ENCODE data around the gene MEX3C.

MEX3C gene

DNA sequence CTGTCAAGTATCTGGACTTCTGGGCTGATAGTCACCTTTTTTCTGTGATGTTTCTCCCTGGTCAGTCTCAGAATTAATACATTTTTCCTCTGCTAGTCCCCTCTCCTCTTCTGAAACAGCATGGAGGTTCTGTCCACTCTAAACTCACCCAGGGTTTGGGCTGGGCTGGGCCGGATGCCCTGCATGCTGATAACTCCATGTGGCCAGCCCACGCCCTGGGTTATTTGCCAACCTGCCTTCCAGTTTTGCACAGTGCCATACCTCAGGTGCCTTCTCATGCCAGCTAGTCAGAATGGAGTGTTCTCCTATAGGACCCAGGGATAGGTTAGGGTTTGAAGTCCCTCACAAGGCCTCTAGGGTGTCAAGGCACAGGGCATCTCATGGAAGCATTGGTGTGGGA, 32.2 kb downstream of the MEX3C start:
- no peaks in the 10 kb centered on the region for H3K4me1 ChIP-seq (ENCODE audit: control insufficient read depth in 1 of 2, insufficient read depth in 2 of 2, low read length in 2 of 2)
- H3K23ac ChIP-seq (ENCODE audit: low read length) = no peak overlapping the region
- H3K14ac ChIP-seq (ENCODE audit: low read length) = no peak overlapping the region
- H3K27me3 ChIP-seq (ENCODE audit: insufficient read depth, low read length) = no peaks in the 10 kb centered on the region
- DNase-seq = no peak
- H4K8ac ChIP-seq (ENCODE audit: low read depth, low read length) = no peak overlapping the region
- no peaks in the 10 kb centered on the region for H3K79me2 ChIP-seq (ENCODE audit: control insufficient read depth, insufficient read depth, low read length, poor library complexity)
- H3K36me3 ChIP-seq (ENCODE audit: control insufficient read depth in 1 of 2, insufficient read depth in 2 of 2, low read length in 2 of 2) = no peaks in the 10 kb centered on the region
- H3K27ac ChIP-seq (ENCODE audit: low read depth, low read length) = no peak overlapping the region
- no peak overlapping the region for H4K91ac ChIP-seq (ENCODE audit: low read depth, low read length)
- H3K79me1 ChIP-seq (ENCODE audit: low read length) = no peaks in the 10 kb centered on the region
- H4K12ac ChIP-seq (ENCODE audit: low read depth, low read length) = no peak overlapping the region
- H2AFZ ChIP-seq (ENCODE audit: insufficient read depth, low read length, poor library complexity) = no peak overlapping the region
- WGBS (ENCODE audit: extremely low coverage, insufficient coverage, insufficient read length) = no CpG with 5 or more reads among the region's 2 CpGs
- H2BK5ac ChIP-seq (ENCODE audit: low read depth, low read length, poor library complexity) = no peak overlapping the region
- no peak overlapping the region for H2BK120ac ChIP-seq (ENCODE audit: insufficient read depth, low read length, poor library complexity)
- H2BK12ac ChIP-seq (ENCODE audit: low read length) = no peak overlapping the region
- no peak overlapping the region for H3K4me2 ChIP-seq (ENCODE audit: low read length)
- peaks cover 4% of the 10 kb centered on the region for H3K9me3 ChIP-seq (ENCODE audit: insufficient read depth, low read depth, low read length)
- no peak overlapping the region for H3K4me3 ChIP-seq (ENCODE audit: low read depth, low read length)
- H3K18ac ChIP-seq (ENCODE audit: low read length) = no peak overlapping the region
- H2AK5ac ChIP-seq (ENCODE audit: low read length) = no peak overlapping the region
- no peak overlapping the region for H3K4ac ChIP-seq (ENCODE audit: low read depth, low read length)
- no peak overlapping the region for H3K9ac ChIP-seq (ENCODE audit: low read length)

GRCh38 chr18:51164761-51165281, 32.7 kb downstream of the MEX3C start:
- H4K8ac ChIP-seq (ENCODE audit: low read depth, low read length) = no peak overlapping the region
- H3K18ac ChIP-seq (ENCODE audit: low read length) = no peak overlapping the region
- H3K27ac ChIP-seq (ENCODE audit: low read depth, low read length) = no peak overlapping the region
- no peak overlapping the region for H4K91ac ChIP-seq (ENCODE audit: low read depth, low read length)
- H3K9ac ChIP-seq (ENCODE audit: low read length) = no peak overlapping the region
- WGBS (ENCODE audit: extremely low coverage, insufficient coverage, insufficient read length) = no CpG with 5 or more reads among the region's 2 CpGs
- peaks cover 4% of the 10 kb centered on the region for H3K9me3 ChIP-seq (ENCODE audit: insufficient read depth, low read depth, low read length)
- no peak overlapping the region for H2BK12ac ChIP-seq (ENCODE audit: low read length)
- no peak overlapping the region for H3K14ac ChIP-seq (ENCODE audit: low read length)
- no peak overlapping the region for H2AK5ac ChIP-seq (ENCODE audit: low read length)
- no peaks in the 10 kb centered on the region for H3K4me1 ChIP-seq (ENCODE audit: control insufficient read depth in 1 of 2, insufficient read depth in 2 of 2, low read length in 2 of 2)
- no peak overlapping the region for H2AFZ ChIP-seq (ENCODE audit: insufficient read depth, low read length, poor library complexity)
- H2BK120ac ChIP-seq (ENCODE audit: insufficient read depth, low read length, poor library complexity) = no peak overlapping the region
- H3K79me2 ChIP-seq (ENCODE audit: control insufficient read depth, insufficient read depth, low read length, poor library complexity) = no peaks in the 10 kb centered on the region
- no peaks in the 10 kb centered on the region for H3K36me3 ChIP-seq (ENCODE audit: control insufficient read depth in 1 of 2, insufficient read depth in 2 of 2, low read length in 2 of 2)
- DNase-seq = no peak
- no peak overlapping the region for H3K4me2 ChIP-seq (ENCODE audit: low read length)
- no peak overlapping the region for H2BK5ac ChIP-seq (ENCODE audit: low read depth, low read length, poor library complexity)
- no peak overlapping the region for H3K4ac ChIP-seq (ENCODE audit: low read depth, low read length)
- H3K79me1 ChIP-seq (ENCODE audit: low read length) = no peaks in the 10 kb centered on the region
- no peak overlapping the region for H4K12ac ChIP-seq (ENCODE audit: low read depth, low read length)
- no peak overlapping the region for H3K4me3 ChIP-seq (ENCODE audit: low read depth, low read length)
- no peaks in the 10 kb centered on the region for H3K27me3 ChIP-seq (ENCODE audit: insufficient read depth, low read length)
- no peak overlapping the region for H3K23ac ChIP-seq (ENCODE audit: low read length)

- Histone ChIP-seq H3K4ac (ENCODE audit: low read depth, low read length) (no peak overlapping the region), H2AFZ (ENCODE audit: insufficient read depth, low read length, poor library complexity) (no peak overlapping the region), H3K18ac (ENCODE audit: low read length) (no peak overlapping the region), H2BK12ac (ENCODE audit: low read length) (no peak overlapping the region), H2BK5ac (ENCODE audit: low read depth, low read length, poor library complexity) (no peak overlapping the region), H3K9ac (ENCODE audit: low read length) (no peak overlapping the region), H3K79me1 (ENCODE audit: low read length) (no peaks in the 10 kb centered on the region), H4K8ac (ENCODE audit: low read depth, low read length) (no peak overlapping the region), H3K27ac (ENCODE audit: low read depth, low read length) (no peak overlapping the region), H3K14ac (ENCODE audit: low read length) (no peak overlapping the region), H3K36me3 (ENCODE audit: control insufficient read depth in 1 of 2, insufficient read depth in 2 of 2, low read length in 2 of 2) (no peaks in the 10 kb centered on the region), H3K4me1 (ENCODE audit: control insufficient read depth in 1 of 2, insufficient read depth in 2 of 2, low read length in 2 of 2) (no peaks in the 10 kb centered on the region), H2BK120ac (ENCODE audit: insufficient read depth, low read length, poor library complexity) (no peak overlapping the region), H4K91ac (ENCODE audit: low read depth, low read length) (no peak overlapping the region), H3K27me3 (ENCODE audit: insufficient read depth, low read length) (no peaks in the 10 kb centered on the region), H3K4me3 (ENCODE audit: low read depth, low read length) (no peak overlapping the region), H4K12ac (ENCODE audit: low read depth, low read length) (no peak overlapping the region), H2AK5ac (ENCODE audit: low read length) (no peak overlapping the region), H3K23ac (ENCODE audit: low read length) (no peak overlapping the region), H3K79me2 (ENCODE audit: control insufficient read depth, insufficient read depth, low read length, poor library complexity) (no peaks in the 10 kb centered on the region), H3K9me3 (ENCODE audit: insufficient read depth, low read depth, low read length) (peaks cover 4% of the 10 kb centered on the region), H3K4me2 (ENCODE audit: low read length) (no peak overlapping the region)
- no CpG with 5 or more reads among the region's 8 CpGs for whole genome bisulfite sequencing (ENCODE audit: extremely low coverage, insufficient coverage, insufficient read length)
- DNase-seq = no peak
These were observed 33.1 kb downstream of the MEX3C start for GRCh38 chr18:51164342-51164741.

DNA sequence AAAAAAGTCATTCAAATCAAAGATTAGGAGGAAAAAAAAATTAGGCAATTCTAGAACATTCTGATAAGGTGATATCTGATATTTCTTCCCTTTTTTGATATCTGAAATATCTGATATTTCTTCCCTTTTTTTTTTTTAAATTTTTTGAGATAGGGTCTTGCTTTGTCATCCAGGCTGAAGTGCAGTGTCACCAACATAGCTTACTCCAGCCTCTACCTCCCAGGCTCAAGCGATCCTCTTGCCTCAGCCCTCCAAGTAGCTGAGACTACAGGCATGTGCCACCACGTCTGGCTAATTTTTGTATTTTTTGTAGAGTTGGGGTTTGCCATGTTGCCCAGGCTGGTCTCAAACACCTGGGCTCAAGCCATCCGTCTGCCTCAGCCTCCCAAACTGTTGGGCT, 33.9 kb downstream of the MEX3C start:
- DNase-seq = no peak
- no peak overlapping the region for H3K23ac ChIP-seq (ENCODE audit: low read length)
- no peak overlapping the region for H2AK5ac ChIP-seq (ENCODE audit: low read length)
- no peak overlapping the region for H4K8ac ChIP-seq (ENCODE audit: low read depth, low read length)
- H3K18ac ChIP-seq (ENCODE audit: low read length) = no peak overlapping the region
- H3K79me1 ChIP-seq (ENCODE audit: low read length) = no peaks in the 10 kb centered on the region
- H3K9me3 ChIP-seq (ENCODE audit: insufficient read depth, low read depth, low read length) = peaks cover 4% of the 10 kb centered on the region
- no peak overlapping the region for H4K91ac ChIP-seq (ENCODE audit: low read depth, low read length)
- H2BK5ac ChIP-seq (ENCODE audit: low read depth, low read length, poor library complexity) = no peak overlapping the region
- no peak overlapping the region for H3K4me2 ChIP-seq (ENCODE audit: low read length)
- no peaks in the 10 kb centered on the region for H3K4me1 ChIP-seq (ENCODE audit: control insufficient read depth in 1 of 2, insufficient read depth in 2 of 2, low read length in 2 of 2)
- H3K79me2 ChIP-seq (ENCODE audit: control insufficient read depth, insufficient read depth, low read length, poor library complexity) = no peaks in the 10 kb centered on the region
- H3K36me3 ChIP-seq (ENCODE audit: control insufficient read depth in 1 of 2, insufficient read depth in 2 of 2, low read length in 2 of 2) = no peaks in the 10 kb centered on the region
- no peak overlapping the region for H2BK12ac ChIP-seq (ENCODE audit: low read length)
- H2AFZ ChIP-seq (ENCODE audit: insufficient read depth, low read length, poor library complexity) = no peak overlapping the region
- H3K27me3 ChIP-seq (ENCODE audit: insufficient read depth, low read length) = no peaks in the 10 kb centered on the region
- no peak overlapping the region for H3K4me3 ChIP-seq (ENCODE audit: low read depth, low read length)
- no peak overlapping the region for H3K9ac ChIP-seq (ENCODE audit: low read length)
- WGBS (ENCODE audit: extremely low coverage, insufficient coverage, insufficient read length) = no CpG with 5 or more reads among the region's 3 CpGs
- no peak overlapping the region for H3K27ac ChIP-seq (ENCODE audit: low read depth, low read length)
- H2BK120ac ChIP-seq (ENCODE audit: insufficient read depth, low read length, poor library complexity) = no peak overlapping the region
- no peak overlapping the region for H4K12ac ChIP-seq (ENCODE audit: low read depth, low read length)
- H3K4ac ChIP-seq (ENCODE audit: low read depth, low read length) = no peak overlapping the region
- H3K14ac ChIP-seq (ENCODE audit: low read length) = no peak overlapping the region
